OCI-LY1 (cell line): ENCODE measurements around the gene SH3RF3.

ENCODE experiments used
- EZH2 ChIP-seq: fragments of 200-600 bp; sonication (generic), shearing (Covaris generic); IDR thresholded peaks from 2 replicates; pipeline ENCODE4 v1.8.0; 2017; ENCODE audit warnings: borderline replicate concordance, mixed run types, mild to moderate bottlenecking, antibody characterized with exemption, low read length, moderate library complexity, mixed read lengths
- TF ChIP-seq, protein P1 (sequence below): fragments of 200-600 bp; sonication (generic), shearing (Covaris generic); IDR thresholded peaks from 2 replicates; pipeline ENCODE4 v1.5.1; 2017; ENCODE audit warnings: mild to moderate bottlenecking, antibody characterized with exemption, low read length, moderate library complexity, mixed read lengths

DNA sequence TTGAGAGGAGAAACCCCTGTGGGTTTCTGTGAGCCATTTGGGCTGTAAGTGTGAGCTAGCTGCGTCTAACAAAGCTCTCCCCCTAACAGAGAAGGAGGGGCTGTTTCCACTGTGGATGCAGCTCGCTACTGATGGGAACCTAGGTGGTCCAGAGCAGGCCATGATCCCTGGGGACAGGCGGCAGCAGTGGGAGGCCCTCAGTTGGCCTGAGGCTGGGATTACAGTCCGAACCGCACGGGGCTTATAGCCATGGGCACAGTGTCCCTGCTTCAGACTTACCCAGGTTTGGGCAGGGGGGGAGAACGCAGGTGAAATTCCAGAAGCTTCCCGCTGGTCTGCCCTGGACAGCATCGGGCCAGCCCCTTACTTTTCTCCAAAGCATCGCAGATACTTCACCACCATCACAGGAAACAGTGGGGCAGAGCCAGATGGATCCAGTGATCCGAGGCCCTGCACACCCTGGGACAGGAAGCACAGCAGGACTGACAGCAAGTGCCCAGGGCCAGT is 345.4 kb downstream of the SH3RF3 start:
- TF ChIP-seq, protein P1, sequence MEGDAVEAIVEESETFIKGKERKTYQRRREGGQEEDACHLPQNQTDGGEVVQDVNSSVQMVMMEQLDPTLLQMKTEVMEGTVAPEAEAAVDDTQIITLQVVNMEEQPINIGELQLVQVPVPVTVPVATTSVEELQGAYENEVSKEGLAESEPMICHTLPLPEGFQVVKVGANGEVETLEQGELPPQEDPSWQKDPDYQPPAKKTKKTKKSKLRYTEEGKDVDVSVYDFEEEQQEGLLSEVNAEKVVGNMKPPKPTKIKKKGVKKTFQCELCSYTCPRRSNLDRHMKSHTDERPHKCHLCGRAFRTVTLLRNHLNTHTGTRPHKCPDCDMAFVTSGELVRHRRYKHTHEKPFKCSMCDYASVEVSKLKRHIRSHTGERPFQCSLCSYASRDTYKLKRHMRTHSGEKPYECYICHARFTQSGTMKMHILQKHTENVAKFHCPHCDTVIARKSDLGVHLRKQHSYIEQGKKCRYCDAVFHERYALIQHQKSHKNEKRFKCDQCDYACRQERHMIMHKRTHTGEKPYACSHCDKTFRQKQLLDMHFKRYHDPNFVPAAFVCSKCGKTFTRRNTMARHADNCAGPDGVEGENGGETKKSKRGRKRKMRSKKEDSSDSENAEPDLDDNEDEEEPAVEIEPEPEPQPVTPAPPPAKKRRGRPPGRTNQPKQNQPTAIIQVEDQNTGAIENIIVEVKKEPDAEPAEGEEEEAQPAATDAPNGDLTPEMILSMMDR: no peak
- no peak for TF ChIP-seq EZH2
